Left ventricle myocardium inferior (tissue), 1 donor: ENCODE measurements around the gene ZNF559. TPM values are rescaled to one million over a fixed set of nuclear protein-coding genes. Genes with fewer than 3 reads are reported as not detected.

ENCODE experiments used
- DNase-seq: peaks from one replicate; pipeline ENCODE4 v3.0.0-alpha.2; 2020
- H3K27ac ChIP-seq: fragments of 200-600 bp; replicated peaks from 2 replicates; pipeline ENCODE4 v1.8.0; 2021
- H3K27me3 ChIP-seq: fragments of 200-600 bp; 2 replicates; pipeline ENCODE4 v1.8.0; 2021; ENCODE audit warnings: low read depth
- H3K36me3 ChIP-seq: fragments of 200-600 bp; 2 replicates; pipeline ENCODE4 v1.8.0; 2021
- H3K4me1 ChIP-seq: fragments of 200-600 bp; 2 replicates; pipeline ENCODE4 v1.8.0; 2021
- H3K4me3 ChIP-seq: fragments of 200-600 bp; 2 replicates; pipeline ENCODE4 v1.8.0; 2021; ENCODE audit warnings: mild to moderate bottlenecking, moderate library complexity
- H3K9me3 ChIP-seq: fragments of 200-600 bp; replicated peaks from 2 replicates; pipeline ENCODE4 v1.8.0; 2021
- intact Hi-C: fragments of 100-400 bp; cut with micrococcal nuclease; formaldehyde crosslinking; loops from one replicate; pipeline ENCODE4 v1.11.0; 2022
- total RNA-seq: library from RNA; stranded (reverse); fragmentation: NEBNext Ultra II Directional; extraction: Animal tissue kit (Norgen Biotek cat#: 25700); gene quantifications from one replicate; pipeline ENCODE4 v1.2.1, GENCODE V29; 2021
- TF ChIP-seq, protein P1 (sequence below): fragments of 200-600 bp; IDR thresholded peaks from 2 replicates; pipeline ENCODE4 v1.8.0; 2021; ENCODE audit warnings: antibody characterized with exemption, mild to moderate bottlenecking, borderline replicate concordance
- donor health status: DM: no; HTN: yes; CAD: no; lungs with severe emphysema.

ZNF559 gene
- total RNA-seq, 1 donor from 2014 or later, result 19.1 TPM

DNA sequence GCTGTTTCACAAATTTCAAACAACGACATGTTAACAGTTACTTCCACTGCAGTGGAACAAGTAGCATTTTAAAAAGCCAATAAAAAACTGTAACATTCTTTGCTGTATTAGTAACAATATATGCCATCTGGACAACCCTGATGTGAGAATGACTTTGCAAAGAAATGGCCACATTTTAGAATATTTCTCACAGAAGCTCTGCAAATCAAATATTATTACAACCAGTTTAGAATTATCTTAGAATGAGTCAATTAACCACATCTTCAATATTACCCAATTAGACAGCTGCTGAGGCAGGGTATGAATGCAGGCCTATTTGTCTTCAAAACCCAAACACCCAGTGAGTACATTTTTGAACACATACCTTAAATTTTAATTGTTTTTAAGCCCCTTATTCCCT is 17.5 kb upstream of the ZNF559 start:
- TF ChIP-seq, protein P1, sequence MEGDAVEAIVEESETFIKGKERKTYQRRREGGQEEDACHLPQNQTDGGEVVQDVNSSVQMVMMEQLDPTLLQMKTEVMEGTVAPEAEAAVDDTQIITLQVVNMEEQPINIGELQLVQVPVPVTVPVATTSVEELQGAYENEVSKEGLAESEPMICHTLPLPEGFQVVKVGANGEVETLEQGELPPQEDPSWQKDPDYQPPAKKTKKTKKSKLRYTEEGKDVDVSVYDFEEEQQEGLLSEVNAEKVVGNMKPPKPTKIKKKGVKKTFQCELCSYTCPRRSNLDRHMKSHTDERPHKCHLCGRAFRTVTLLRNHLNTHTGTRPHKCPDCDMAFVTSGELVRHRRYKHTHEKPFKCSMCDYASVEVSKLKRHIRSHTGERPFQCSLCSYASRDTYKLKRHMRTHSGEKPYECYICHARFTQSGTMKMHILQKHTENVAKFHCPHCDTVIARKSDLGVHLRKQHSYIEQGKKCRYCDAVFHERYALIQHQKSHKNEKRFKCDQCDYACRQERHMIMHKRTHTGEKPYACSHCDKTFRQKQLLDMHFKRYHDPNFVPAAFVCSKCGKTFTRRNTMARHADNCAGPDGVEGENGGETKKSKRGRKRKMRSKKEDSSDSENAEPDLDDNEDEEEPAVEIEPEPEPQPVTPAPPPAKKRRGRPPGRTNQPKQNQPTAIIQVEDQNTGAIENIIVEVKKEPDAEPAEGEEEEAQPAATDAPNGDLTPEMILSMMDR, result no peak

GRCh38 chr19:9308091-9308770 is 15.7 kb upstream of the ZNF559 start:
- intact Hi-C loops, result no loop called here
- TF ChIP-seq, protein P1, result no peak

More for the DNA sequence above, 17.5 kb upstream of the ZNF559 start:
- Histone ChIP-seq H3K27ac (no peak overlapping the region), H3K4me1 (peaks cover 30% of the 10 kb centered on the region), H3K36me3 (peaks cover 49% of the 10 kb centered on the region), H3K27me3 (no peaks in the 10 kb centered on the region), H3K4me3 (no peak overlapping the region), H3K9me3 (peaks cover 20% of the 10 kb centered on the region)
- DNase-seq, result no peak
- intact Hi-C loops, result no loop called here

DNA sequence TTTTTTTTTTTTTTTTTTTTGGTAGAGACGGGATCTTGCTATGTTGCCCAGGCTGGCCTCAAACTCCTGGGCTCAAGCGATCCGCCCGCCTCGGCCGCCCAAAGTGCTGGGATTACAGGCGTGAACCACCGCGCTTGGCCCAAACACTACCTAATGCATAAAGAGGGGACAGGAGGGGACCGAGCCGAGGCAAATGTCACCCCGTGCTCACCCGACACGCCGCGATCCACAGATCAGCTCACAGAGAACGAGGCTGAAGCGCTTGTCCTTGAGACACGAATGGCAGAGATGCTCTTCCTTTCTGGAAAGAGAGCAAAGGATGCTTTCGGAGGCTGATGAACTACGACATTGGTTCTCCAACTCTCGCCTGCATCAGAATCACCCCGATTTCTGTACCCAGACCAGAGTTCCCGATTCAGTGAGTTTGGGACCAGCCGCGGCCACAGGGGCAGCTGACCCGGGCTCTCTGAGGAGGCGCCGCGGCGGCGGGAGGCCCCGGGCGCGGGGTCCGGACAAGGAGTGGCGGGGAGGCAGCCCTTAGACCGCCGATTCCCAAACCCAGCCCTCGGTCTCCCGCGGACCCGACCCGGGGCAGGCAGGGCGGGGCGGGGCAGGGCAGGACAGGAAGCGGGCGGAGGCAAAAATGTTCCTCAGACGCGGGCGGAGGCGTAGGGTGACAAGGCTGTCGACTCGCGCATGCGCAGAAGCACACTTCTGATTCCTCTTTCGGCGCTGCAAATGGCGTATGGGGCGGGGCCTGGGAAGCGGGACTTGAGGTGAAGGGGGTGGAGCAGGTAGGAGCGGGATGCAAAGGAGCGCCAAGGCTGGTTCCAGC is 14.6 kb upstream of the ZNF559 start, which contains the start of gene ZNF699:
TSS of gene ZNF699 (minus strand) at position 700 of the 835 bp plus-strand sequence. CDS start 4,719 bp downstream, outside the sequence.
- intact Hi-C loops, result no loop called here
- no peaks in the 10 kb centered on the region for H3K27me3 ChIP-seq
- H3K9me3 ChIP-seq, result peaks cover 4% of the 10 kb centered on the region
- peak; percentile 99 for DNase-seq
- peaks cover 30% of the 10 kb centered on the region for H3K4me1 ChIP-seq
- peak within 1 kb of the TSS; percentile 94 for H3K4me3 ChIP-seq
- peak within 1 kb of the TSS; percentile 99 for H3K27ac ChIP-seq
- H3K36me3 ChIP-seq, result peaks cover 20% of the 10 kb centered on the region
- TF ChIP-seq, protein P1, result no peak

More at GRCh38 chr19:9308091-9308770, 15.7 kb upstream of the ZNF559 start:
- DNase-seq, result no peak
- no peaks in the 10 kb centered on the region for H3K27me3 ChIP-seq
- H3K36me3 ChIP-seq, result peaks cover 31% of the 10 kb centered on the region
- peaks cover 30% of the 10 kb centered on the region for H3K4me1 ChIP-seq
- no peak overlapping the region for H3K27ac ChIP-seq
- peak overlapping the region; percentile 94 for H3K4me3 ChIP-seq
- peaks cover 2% of the 10 kb centered on the region for H3K9me3 ChIP-seq

DNA sequence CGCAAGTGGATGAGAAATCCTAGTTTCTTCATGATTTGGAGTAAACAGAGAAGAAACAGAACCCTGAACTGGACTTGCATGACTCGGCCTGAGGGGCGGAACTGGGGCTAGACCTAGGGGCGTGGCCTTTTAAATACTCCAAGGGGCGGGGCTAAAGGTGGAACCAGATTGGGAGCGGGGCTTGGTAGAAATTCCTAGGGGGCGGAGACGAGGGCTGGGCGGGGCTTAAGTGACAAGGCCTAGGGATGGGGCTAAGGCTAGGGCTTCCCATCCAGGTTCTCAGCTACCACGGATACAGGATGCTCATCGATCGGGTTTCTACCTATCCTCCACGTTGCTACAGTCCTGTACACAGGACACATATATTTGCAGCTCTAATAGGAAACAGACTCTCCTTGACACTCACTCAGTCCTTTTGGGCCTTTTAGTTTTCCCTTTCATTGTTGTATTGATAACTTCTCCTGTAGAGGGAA is 14.0 kb upstream of the ZNF559 start:
- Histone ChIP-seq H3K4me1 (peaks cover 30% of the 10 kb centered on the region), H3K27me3 (no peaks in the 10 kb centered on the region), H3K4me3 (peak overlapping the region; percentile 94), H3K9me3 (peaks cover 4% of the 10 kb centered on the region), H3K36me3 (peaks cover 13% of the 10 kb centered on the region), H3K27ac (peak overlapping the region; percentile 99)
- DNase-seq, result peak; percentile 92
- intact Hi-C loops, result no loop called here
- TF ChIP-seq, protein P1, result no peak

DNA sequence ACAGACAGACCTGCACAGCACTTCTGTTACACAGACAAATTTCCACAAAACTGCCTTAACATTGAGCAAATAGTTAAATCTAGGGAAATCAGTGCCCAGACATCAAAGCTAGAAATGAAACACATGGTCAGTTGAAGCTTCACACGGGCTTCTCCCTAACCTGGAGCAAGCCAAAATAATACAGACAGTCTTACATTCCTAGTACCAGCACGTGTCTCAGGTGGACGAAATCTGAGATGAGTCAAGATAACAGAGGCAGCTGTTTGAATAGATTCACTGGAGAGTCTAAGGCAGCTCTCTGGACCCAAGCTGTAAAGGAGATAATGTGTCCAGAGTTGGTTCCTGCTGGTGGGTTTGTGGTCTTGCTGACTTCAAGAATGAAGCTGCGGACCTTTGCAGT is 10.2 kb upstream of the ZNF559 start:
- TF ChIP-seq, protein P1, result no peak
- Histone ChIP-seq H3K4me3 (no peak overlapping the region), H3K27ac (no peak overlapping the region), H3K27me3 (peaks cover 6% of the 10 kb centered on the region), H3K9me3 (peaks cover 4% of the 10 kb centered on the region), H3K36me3 (no peaks in the 10 kb centered on the region), H3K4me1 (peaks cover 12% of the 10 kb centered on the region)
- no peak for DNase-seq
- intact Hi-C loops, result no loop called here
